ENCODE data around the gene SLC12A8.

DNA sequence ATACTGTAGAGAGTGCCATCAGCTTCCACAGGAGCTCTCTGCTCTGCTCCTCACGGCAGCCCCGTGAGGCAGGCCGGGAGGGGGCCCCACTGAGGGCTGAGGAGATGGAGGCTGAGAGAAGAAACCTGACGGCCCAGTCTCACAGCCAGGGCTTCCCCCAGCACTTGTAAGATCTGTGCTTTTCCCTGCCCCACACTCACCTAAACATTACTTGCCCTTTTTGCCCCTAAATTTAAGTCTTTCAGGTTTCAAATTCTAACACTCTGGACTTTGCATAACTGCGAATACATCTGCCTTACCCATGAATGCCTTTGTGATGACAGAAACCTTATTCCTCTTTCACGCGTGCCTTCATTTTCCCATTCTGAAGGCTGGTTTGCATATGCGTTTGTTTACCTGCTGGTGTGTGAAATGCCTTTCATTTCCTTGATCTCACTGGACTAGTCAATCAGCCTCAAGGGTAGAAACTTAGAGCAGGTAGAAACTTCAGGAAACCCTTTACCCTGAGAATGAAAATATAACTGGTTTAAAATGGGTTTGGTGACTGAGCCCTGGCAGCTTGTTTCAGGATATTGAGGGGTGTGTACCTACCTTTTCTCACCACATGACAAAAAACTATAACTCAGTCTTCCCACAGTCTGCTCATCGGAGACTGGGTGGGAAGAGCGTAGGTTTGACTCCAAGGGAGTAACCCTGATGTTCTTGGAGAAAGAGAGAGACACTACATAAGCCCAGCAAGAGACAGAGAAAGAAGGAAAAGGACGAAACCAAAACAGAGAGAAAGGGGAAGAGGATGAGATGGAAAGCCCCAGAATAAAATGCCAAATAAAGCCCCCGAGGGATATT, 20.1 kb downstream of the SLC12A8 start:
- TF ChIP-seq GATA2 (IDR thresholded peaks at IDR 0.05; ENCODE audit: low read depth, low read length) = no peak
- no peak for TF ChIP-seq GATA3 (IDR thresholded peaks at IDR 0.05; ENCODE audit: low read depth, low read length)
